Measurements from ENCODE around the gene ANKS6. TPM values are rescaled to one million over a fixed set of nuclear protein-coding genes. Genes with fewer than 3 reads are reported as not detected.

The ANKS6 gene
- total and polyA plus RNA-seq, 11 donors: 1.9 to 8.0 (median 3.7) TPM

DNA sequence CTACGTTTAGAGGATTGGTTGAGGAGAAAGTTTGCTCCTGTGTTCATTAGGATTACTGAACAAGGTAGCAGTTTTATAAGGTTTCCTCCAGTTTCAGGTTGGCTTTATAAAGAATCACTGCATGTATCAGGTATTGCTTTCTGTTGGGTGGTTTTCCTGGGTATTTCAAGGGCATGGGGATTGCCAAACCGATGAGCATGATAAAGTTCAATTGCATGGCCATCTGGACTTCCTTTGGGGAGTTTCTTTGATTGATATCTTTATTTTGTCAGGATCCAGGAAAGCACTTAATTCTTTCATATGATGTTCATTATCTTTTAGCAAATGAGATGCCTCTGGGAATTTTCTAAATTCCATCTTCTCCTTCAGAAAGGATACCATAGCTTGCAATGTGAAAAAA, 77.3 kb downstream of the ANKS6 start:
- no peak for DNase-seq
- no peak overlapping the region for H3K4me3 ChIP-seq

DNA sequence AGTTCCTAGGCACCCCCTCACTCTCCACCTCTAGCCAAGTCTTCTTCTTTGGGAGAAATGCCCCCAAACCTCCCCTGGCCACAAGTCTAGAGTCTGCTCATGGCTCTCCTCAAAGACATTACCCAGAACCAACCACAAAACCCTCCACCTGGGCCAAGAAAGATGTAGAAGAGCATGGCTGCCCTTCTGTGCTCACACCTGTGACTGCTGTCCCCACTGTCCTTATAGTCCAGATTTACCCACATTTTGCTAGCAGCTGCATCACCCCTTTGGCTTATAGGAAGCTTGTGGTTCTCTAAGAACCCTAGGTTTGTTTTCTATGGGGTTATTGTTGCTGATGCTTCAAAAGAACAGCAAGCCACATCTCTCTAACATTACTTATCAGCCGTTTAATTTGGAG, 81.5 kb downstream of the ANKS6 start:
- no peaks in the 10 kb centered on the region for H3K4me1 ChIP-seq
- ATAC-seq: no peak
- no peak overlapping the region for H3K4me3 ChIP-seq
- H3K9me3 ChIP-seq: no peaks in the 10 kb centered on the region
- H3K27ac ChIP-seq: no peak overlapping the region
- no peaks in the 10 kb centered on the region for H3K36me3 ChIP-seq
- TF ChIP-seq, protein P1, sequence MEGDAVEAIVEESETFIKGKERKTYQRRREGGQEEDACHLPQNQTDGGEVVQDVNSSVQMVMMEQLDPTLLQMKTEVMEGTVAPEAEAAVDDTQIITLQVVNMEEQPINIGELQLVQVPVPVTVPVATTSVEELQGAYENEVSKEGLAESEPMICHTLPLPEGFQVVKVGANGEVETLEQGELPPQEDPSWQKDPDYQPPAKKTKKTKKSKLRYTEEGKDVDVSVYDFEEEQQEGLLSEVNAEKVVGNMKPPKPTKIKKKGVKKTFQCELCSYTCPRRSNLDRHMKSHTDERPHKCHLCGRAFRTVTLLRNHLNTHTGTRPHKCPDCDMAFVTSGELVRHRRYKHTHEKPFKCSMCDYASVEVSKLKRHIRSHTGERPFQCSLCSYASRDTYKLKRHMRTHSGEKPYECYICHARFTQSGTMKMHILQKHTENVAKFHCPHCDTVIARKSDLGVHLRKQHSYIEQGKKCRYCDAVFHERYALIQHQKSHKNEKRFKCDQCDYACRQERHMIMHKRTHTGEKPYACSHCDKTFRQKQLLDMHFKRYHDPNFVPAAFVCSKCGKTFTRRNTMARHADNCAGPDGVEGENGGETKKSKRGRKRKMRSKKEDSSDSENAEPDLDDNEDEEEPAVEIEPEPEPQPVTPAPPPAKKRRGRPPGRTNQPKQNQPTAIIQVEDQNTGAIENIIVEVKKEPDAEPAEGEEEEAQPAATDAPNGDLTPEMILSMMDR (IDR thresholded peaks at IDR 0.05): no peak
- no peak for TF ChIP-seq POLR2A (IDR thresholded peaks at IDR 0.05)
- no peak for DNase-seq
- peaks cover 4 to 37% (median 18%) of the 10 kb centered on the region in 9 donors for H3K27me3 ChIP-seq
- WGBS, 4 donors: 42 to 74% (median 56%) methylated on average over 1 of the region's 1 CpG
- intact Hi-C loops (cut with DNase I): no loop called here

More for the DNA sequence above, 77.3 kb downstream of the ANKS6 start:
- Histone ChIP-seq H3K27ac (no peak overlapping the region), H3K36me3 (no peaks in the 10 kb centered on the region), H3K4me1 (no peaks in the 10 kb centered on the region), H3K9me3 (peaks cover 0 to 5% (median 0%) of the 10 kb centered on the region in 12 donors), H3K27me3 (peaks cover 0 to 20% (median 1%) of the 10 kb centered on the region in 9 donors)
- intact Hi-C loops (cut with DNase I): no loop called here
- TF ChIP-seq, protein P1 (IDR thresholded peaks at IDR 0.05): no peak
- no peak for TF ChIP-seq POLR2A (IDR thresholded peaks at IDR 0.05)
- 57 to 63% (median 61%) methylated on average over 2 of the region's 2 CpGs for WGBS, 4 donors
- no peak for ATAC-seq

DNA sequence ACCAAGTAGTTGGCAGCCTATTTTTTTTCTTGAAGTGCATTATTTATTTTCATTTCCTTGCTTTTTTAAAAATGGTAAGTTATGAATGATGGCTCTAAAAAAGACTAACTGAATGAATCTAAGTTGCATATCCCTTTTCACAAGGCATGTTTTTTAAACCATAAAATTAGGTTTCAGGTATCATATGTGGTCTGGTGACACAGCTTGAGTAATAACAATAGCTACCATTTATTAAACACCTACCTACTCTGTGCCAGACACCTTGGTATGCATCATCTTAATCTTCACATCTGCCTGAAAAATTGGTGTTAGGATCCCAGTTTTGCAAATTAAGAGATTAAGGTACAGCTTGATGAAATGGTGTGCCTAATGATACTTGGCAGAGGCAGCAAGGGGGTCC, 83.4 kb downstream of the ANKS6 start:
- no peak for TF ChIP-seq POLR2A (IDR thresholded peaks at IDR 0.05)
- TF ChIP-seq, protein P1 (IDR thresholded peaks at IDR 0.05): no peak
- Histone ChIP-seq H3K4me3 (no peak overlapping the region), H3K36me3 (no peaks in the 10 kb centered on the region), H3K27me3 (peaks cover 14 to 54% (median 30%) of the 10 kb centered on the region in 9 donors), H3K9me3 (no peaks in the 10 kb centered on the region), H3K4me1 (peaks cover 0 to 14% (median 1%) of the 10 kb centered on the region in 12 donors), H3K27ac (no peak overlapping the region)
- no peak for DNase-seq
- ATAC-seq: no peak
- intact Hi-C loops (cut with DNase I): no loop called here

DNA sequence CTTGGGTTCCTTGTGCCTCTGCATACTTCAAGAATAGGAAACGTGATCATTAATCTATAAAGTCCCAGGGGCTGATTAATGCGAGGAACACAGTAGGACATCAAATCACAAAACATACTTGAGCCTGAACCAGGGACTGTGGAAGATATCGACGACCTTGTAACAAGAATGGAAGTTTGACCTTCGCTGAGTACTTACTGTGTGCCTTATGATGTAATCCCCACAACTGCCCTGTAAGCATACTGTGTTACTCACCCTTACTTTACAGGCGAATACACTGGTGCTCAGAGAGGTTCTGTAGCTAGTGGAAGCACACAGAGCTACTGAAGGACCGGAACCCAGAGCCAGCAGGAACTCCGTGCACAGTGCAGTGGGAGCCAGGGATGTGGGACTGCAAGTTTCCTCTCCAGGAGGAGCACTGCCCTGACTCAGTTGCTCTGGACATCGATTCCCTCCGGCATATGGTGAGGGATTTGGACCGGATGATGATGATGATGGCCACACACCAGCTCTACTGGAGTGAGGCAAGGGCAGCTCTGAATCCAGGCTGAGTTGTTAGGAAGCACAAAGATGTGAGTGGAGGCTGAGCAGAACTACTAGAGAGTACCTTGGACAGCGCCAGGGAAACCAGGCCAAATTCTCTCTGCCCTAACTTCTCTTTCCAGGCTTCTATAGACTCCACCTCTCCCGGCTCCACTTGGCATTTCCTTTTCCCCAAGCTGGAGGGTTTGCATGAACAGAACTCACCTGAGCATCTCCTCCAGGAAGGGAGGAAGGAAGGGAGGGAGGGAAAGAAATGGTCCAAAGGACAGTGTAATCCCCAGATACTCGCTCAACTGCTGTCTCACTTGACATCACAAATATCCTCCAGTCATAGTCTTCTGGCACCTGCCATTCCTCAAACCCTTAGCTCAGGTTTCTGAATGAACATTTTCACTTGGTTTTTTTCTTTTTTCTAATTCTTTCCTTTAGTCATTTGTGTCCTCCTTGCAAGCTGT, 86.1 kb downstream of the ANKS6 start:
- peak overlapping the region in 1 of 12 donors; percentile 16 for H3K4me3 ChIP-seq
- no peaks in the 10 kb centered on the region for H3K9me3 ChIP-seq
- intact Hi-C loops (cut with DNase I): loop anchor here in 2 of 10 donors (5.0 to 10.0 kb wide), 2 partner anchors 393 to 395 kb away; no protein-coding TSS in a partner anchor
- 56 to 63% (median 60%) methylated on average over 12 to 14 of the region's 14 CpGs for WGBS, 4 donors
- peaks cover 0 to 28% (median 8%) of the 10 kb centered on the region in 12 donors for H3K4me1 ChIP-seq
- ATAC-seq (peak in 1 of 4 donors; percentile 40), DNase-seq (no peak)
- H3K27ac ChIP-seq: no peak overlapping the region
- H3K36me3 ChIP-seq: no peaks in the 10 kb centered on the region
- TF ChIP-seq POLR2A (IDR thresholded peaks at IDR 0.05): no peak
- TF ChIP-seq, protein P1 (IDR thresholded peaks at IDR 0.05): no peak
- H3K27me3 ChIP-seq: peaks cover 24 to 78% (median 57%) of the 10 kb centered on the region in 9 donors
